HG02885 (cell line): ENCODE data around the gene RTTN.
A peak's percentile ranks its signal among the peaks of the same experiment; 100 is the strongest.
"Not testable (repeated sequence)": the region's sequence is repeated elsewhere in the genome, so short reads cannot be mapped to it uniquely, and the experiment has no call there.

Source experiments
- ATAC-seq: cut with Tn5 transposase; IDR thresholded peaks from one replicate; pipeline ENCODE4 v1.9.1; 2021; ENCODE audit warnings: mild to moderate bottlenecking; ENCODE audit not compliant: unreplicated experiment, poor library complexity

Gene RTTN

GRCh38 chr18:69992776-69993175 is 212.7 kb downstream of the RTTN start:
- ATAC-seq, result no peak

- ATAC-seq, result no peak
Observed at GRCh38 chr18:69987870-69988269, 217.6 kb downstream of the RTTN start.

GRCh38 chr18:69985239-69985638 is 220.2 kb downstream of the RTTN start:
- ATAC-seq, result no peak

- no peak for ATAC-seq
Observed at GRCh38 chr18:69982417-69982816, 223.1 kb downstream of the RTTN start.

- ATAC-seq, result peak; percentile 61
Observed at GRCh38 chr18:69981948-69982347, 223.5 kb downstream of the RTTN start.

GRCh38 chr18:69980982-69981804 is 224.3 kb downstream of the RTTN start:
- ATAC-seq, result no peak

- no peak for ATAC-seq
Observed at GRCh38 chr18:69980509-69980908, 225.0 kb downstream of the RTTN start.

GRCh38 chr18:69978732-69979715 is 226.5 kb downstream of the RTTN start:
- peak; percentile 74 for ATAC-seq

- ATAC-seq, result not testable (repeated sequence)
Observed at GRCh38 chr18:69975294-69975693, 230.2 kb downstream of the RTTN start.

GRCh38 chr18:69974365-69974764 is 231.1 kb downstream of the RTTN start:
- ATAC-seq, result no peak

- ATAC-seq, result no peak
Observed at GRCh38 chr18:69969491-69969890, 236.0 kb downstream of the RTTN start.

GRCh38 chr18:69968039-69968438 is 237.4 kb downstream of the RTTN start:
- ATAC-seq, result no peak

- no peak for ATAC-seq
Observed at GRCh38 chr18:69963196-69963595, 242.3 kb downstream of the RTTN start.

GRCh38 chr18:69961718-69962117 is 243.8 kb downstream of the RTTN start:
- no peak for ATAC-seq

- ATAC-seq, result peak; percentile 50
Observed at GRCh38 chr18:69958422-69958821, 247.1 kb downstream of the RTTN start.

- no peak for ATAC-seq
Observed at GRCh38 chr18:69957747-69958146, 247.7 kb downstream of the RTTN start.

GRCh38 chr18:69956665-69957620 is 248.5 kb downstream of the RTTN start:
- ATAC-seq, result peak; percentile 25

GRCh38 chr18:69956057-69956456 is 249.4 kb downstream of the RTTN start:
- ATAC-seq, result peak; percentile 34

- peak; percentile 33 for ATAC-seq
Observed at GRCh38 chr18:69954719-69955480, 250.6 kb downstream of the RTTN start.
